SK-N-SH (cell line): Measurements from ENCODE around the gene HIF1AN. TPM values are rescaled to one million over a fixed set of nuclear protein-coding genes. Genes with fewer than 3 reads are reported as not detected.
"Not testable (repeated sequence)": the region's sequence is repeated elsewhere in the genome, so short reads cannot be mapped to it uniquely, and the experiment has no call there.

ENCODE experiments used
- CTCF ChIA-PET: fragments of 300-600, 350-600 bp; formaldehyde crosslinking; extraction: SDS; loops from one replicate; lab custom pipeline; 2021; lab: Yijun Ruan, JAX
- POLR2A ChIA-PET: fragments of 350-600 bp; sonication (Branson Sonifier 250); formaldehyde crosslinking; extraction: SDS; loops from one replicate; lab custom pipeline; 2020; ENCODE audit warnings: antibody characterized with exemption, inconsistent platforms; lab: Yijun Ruan, JAX
- DNase-seq: peaks from one replicate; pipeline ENCODE4 v3.0.0; 2012
- H2AFZ ChIP-seq: fragments of 200-600 bp; sonication (generic); 2 replicates; pipeline ENCODE4 v1.8.1; 2016; ENCODE audit warnings: antibody characterized with exemption, mild to moderate bottlenecking, low read depth
- H3F3A ChIP-seq: fragments of 200-600 bp; sonication (generic); replicated peaks from 2 replicates; pipeline ENCODE3; 2016; ENCODE audit warnings: antibody characterized with exemption, mild to moderate bottlenecking; ENCODE audit not compliant: insufficient read depth
- H3K27ac ChIP-seq, 2 experiments: fragments of 200-500 bp in 1 of 2; fragments of 200-600 bp in 1 of 2; sonication (Bioruptor generic) in 1 of 2; sonication (generic), shearing (Covaris generic) in 1 of 2; 2 replicates each; pipeline versions ENCODE4 v1.5.1 to v1.6.1; 2014 to 2016; ENCODE audit warnings: low read depth in 2 of 2, inconsistent platforms in 1 of 2, low read length in 1 of 2, mild to moderate bottlenecking in 1 of 2, mixed read lengths in 1 of 2
- H3K27me3 ChIP-seq: fragments of 200-600 bp; sonication (generic), shearing (Covaris generic); 2 replicates; pipeline ENCODE4 v1.6.1; 2016; ENCODE audit warnings: mixed run types; ENCODE audit not compliant: insufficient read depth
- H3K36me3 ChIP-seq, 2 experiments: fragments of 200-500 bp in 1 of 2; fragments of 200-600 bp in 1 of 2; sonication (Bioruptor generic) in 1 of 2; sonication (generic) in 1 of 2; replicated peaks in 1 of 2; 2 replicates each; pipeline versions ENCODE3 to v1.5.1; 2014 to 2016; ENCODE audit warnings: low read length in 1 of 2, mild to moderate bottlenecking in 1 of 2; ENCODE audit not compliant: insufficient read depth in 2 of 2, control insufficient read depth in 1 of 2
- H3K4me1 ChIP-seq, 2 experiments: fragments of 200-500 bp in 1 of 2; fragments of 200-600 bp in 1 of 2; sonication (Bioruptor generic) in 1 of 2; sonication (generic), shearing (Covaris generic) in 1 of 2; 2 replicates each; pipeline versions ENCODE4 v1.5.1 to v1.6.1; 2014 to 2016; ENCODE audit warnings: low read depth in 1 of 2, low read length in 1 of 2, mixed run types in 1 of 2; ENCODE audit not compliant: insufficient read depth in 2 of 2, control insufficient read depth in 1 of 2
- H3K4me2 ChIP-seq: fragments of 200-600 bp; sonication (generic), shearing (Covaris generic); 2 replicates; pipeline ENCODE4 v1.6.1; 2017; ENCODE audit warnings: mixed run types
- H3K4me3 ChIP-seq, 2 experiments: fragments of 200-500 bp in 1 of 2; fragments of 200-600 bp in 1 of 2; sonication (Bioruptor generic) in 1 of 2; sonication (generic), shearing (Covaris generic) in 1 of 2; 2 replicates each; pipeline versions ENCODE4 v1.5.1 to v1.8.1; 2014 to 2016; ENCODE audit warnings: low read depth in 2 of 2, inconsistent platforms in 1 of 2, low read length in 1 of 2, mild to moderate bottlenecking in 1 of 2, mixed read lengths in 1 of 2, moderate library complexity in 1 of 2
- H3K79me2 ChIP-seq: fragments of 200-600 bp; sonication (generic); 2 replicates; pipeline ENCODE4 v1.8.1; 2017; ENCODE audit warnings: mild to moderate bottlenecking; ENCODE audit not compliant: insufficient read depth
- H3K9ac ChIP-seq: fragments of 200-600 bp; sonication (generic); 2 replicates; pipeline ENCODE4 v1.6.1; 2017; ENCODE audit warnings: mixed run types
- H3K9me2 ChIP-seq: fragments of 200-600 bp; sonication (generic); 2 replicates; pipeline ENCODE4 v1.6.1; 2017; ENCODE audit warnings: mixed run types
- H3K9me3 ChIP-seq: fragments of 200-600 bp; sonication (generic); 2 replicates; pipeline ENCODE4 v1.6.1; 2017; ENCODE audit warnings: mixed run types, mild to moderate bottlenecking, moderate library complexity
- H4K20me1 ChIP-seq: fragments of 200-600 bp; sonication (generic); 2 replicates; pipeline ENCODE4 v1.6.1; 2017; ENCODE audit warnings: mild to moderate bottlenecking, mixed run types; ENCODE audit not compliant: insufficient read depth
- CHD2 ChIP-seq: fragments of 150-350 bp; IDR thresholded peaks from 2 replicates; pipeline ENCODE4 v1.6.1; 2018; ENCODE audit warnings: low read length; ENCODE audit not compliant: partially characterized antibody
- EZH2phosphoT487 ChIP-seq: fragments of 200-600 bp; sonication (generic); IDR thresholded peaks from 2 replicates; pipeline ENCODE4 v1.6.1; 2017; ENCODE audit warnings: low read depth, mixed run types, mild to moderate bottlenecking, antibody characterized with exemption, moderate library complexity, borderline replicate concordance
- FOSL2 ChIP-seq: IDR thresholded peaks from 2 replicates; pipeline ENCODE4 v1.4.0; 2012; ENCODE audit warnings: low read depth, mild to moderate bottlenecking, moderate library complexity, borderline replicate concordance
- NFIC ChIP-seq: IDR thresholded peaks from 2 replicates; pipeline ENCODE4 v1.4.0; 2012; ENCODE audit warnings: borderline replicate concordance
- NRF1 ChIP-seq: IDR thresholded peaks from 2 replicates; pipeline ENCODE4 v1.6.1; 2012; ENCODE audit warnings: low read depth, mild to moderate bottlenecking, low read length
- RFX5 ChIP-seq: IDR thresholded peaks from 2 replicates; pipeline ENCODE4 v1.6.1; 2012; ENCODE audit warnings: mild to moderate bottlenecking, improper control_type of control experiment, low read length
- SMC3 ChIP-seq: IDR thresholded peaks from 2 replicates; pipeline ENCODE4 v1.6.1; 2012; ENCODE audit warnings: low read depth, low read length, improper control_type of control experiment
- TAF1 ChIP-seq: IDR thresholded peaks from 2 replicates; pipeline ENCODE4 v1.6.1; 2012; ENCODE audit warnings: low read depth, mild to moderate bottlenecking, low read length, moderate library complexity, borderline replicate concordance
- TEAD4 ChIP-seq: IDR thresholded peaks from 2 replicates; pipeline ENCODE4 v1.4.0; 2012; ENCODE audit warnings: mild to moderate bottlenecking, borderline replicate concordance; ENCODE audit not compliant: insufficient read depth
- USF1 ChIP-seq: IDR thresholded peaks from 2 replicates; pipeline ENCODE4 v1.4.0; 2012; ENCODE audit warnings: low read depth, borderline replicate concordance
- ZBTB33 ChIP-seq: IDR thresholded peaks from 2 replicates; pipeline ENCODE4 v1.4.0; 2012; ENCODE audit warnings: low read depth, borderline replicate concordance
- WGBS: methylation state at CpG from one replicate; pipeline ENCODE4 v1.1.6; 2017; ENCODE audit warnings: low lambda C conversion rate; 5-methylcytosine and 5-hydroxymethylcytosine counted together
- polyA plus RNA-seq, 3 experiments: library from polyadenylated mRNA; depleted of rRNA; stranded (reverse); fragments of >200 nt; gene quantifications; 2 replicates each; pipeline ENCODE4 v1.2.3, GENCODE V29; 2012
- TF ChIP-seq, protein P1 (sequence below): IDR thresholded peaks from 2 replicates; pipeline ENCODE4 v1.6.1; 2012; ENCODE audit warnings: mild to moderate bottlenecking, low read depth, low read length, moderate library complexity
- TF ChIP-seq, protein P2 (sequence below): IDR thresholded peaks from 2 replicates; pipeline ENCODE4; 2012

HIF1AN gene
- polyA plus RNA-seq, 1 of the 3 experiments (the other 2 are of a cell fraction) = 8.1 TPM

DNA sequence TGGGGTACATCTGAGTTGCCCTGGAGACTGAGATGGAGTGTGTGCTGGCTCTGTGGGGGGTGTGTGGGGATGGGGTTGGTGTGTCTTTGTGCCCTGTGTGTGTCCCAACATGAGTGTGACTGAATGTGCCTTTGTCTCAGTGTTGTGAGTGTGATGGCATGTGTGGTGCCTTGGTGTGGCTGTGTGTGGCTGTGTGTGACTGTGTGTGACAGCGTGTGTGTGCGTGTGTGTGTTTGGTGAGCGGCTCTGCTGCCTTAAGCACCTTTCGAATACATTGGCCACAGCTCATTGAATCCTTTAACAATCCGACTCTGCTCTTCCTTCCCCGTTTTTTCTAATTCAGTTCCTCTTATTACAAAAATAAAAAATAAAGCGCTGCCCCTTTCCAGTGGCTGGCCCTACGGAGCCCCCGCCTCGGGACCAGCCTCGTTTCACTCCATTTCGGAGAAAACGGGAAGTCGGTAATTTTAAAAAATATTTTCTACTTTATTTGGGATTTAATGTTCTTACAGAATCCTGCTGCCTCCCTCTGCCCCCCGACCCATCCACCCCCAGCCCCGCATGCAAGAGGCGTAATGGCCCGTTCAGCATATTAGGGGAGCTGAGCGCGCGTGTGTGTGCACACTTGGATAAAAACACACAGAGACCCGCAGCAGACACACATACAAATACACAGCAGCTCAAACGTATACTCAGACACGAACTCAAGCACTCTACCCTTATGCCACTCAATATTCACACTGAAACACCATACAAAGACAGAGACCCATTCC lies 35.5 kb downstream of the HIF1AN start:
- peak; percentile 1 for DNase-seq
- Histone ChIP-seq H3K9me2 (no peaks in the 10 kb centered on the region), H3K4me2 (no peak overlapping the region), H4K20me1 (no peaks in the 10 kb centered on the region), H2AFZ (no peak overlapping the region), H3K9ac (no peak overlapping the region), H3K9me3 (no peaks in the 10 kb centered on the region), H3K4me1 (no peaks in the 10 kb centered on the region), H3F3A (no peaks in the 10 kb centered on the region), H3K27me3 (peaks cover 25% of the 10 kb centered on the region), H3K36me3 (no peaks in the 10 kb centered on the region), H3K4me3 (no peak overlapping the region), H3K79me2 (no peaks in the 10 kb centered on the region), H3K27ac (no peak overlapping the region)
- CTCF ChIA-PET = interaction anchor here (11.5 kb wide), 1 partner anchor 170 kb away, joined by 262 read pairs; the partner anchor contains the start of gene PAX2
- POLR2A ChIA-PET = no interaction called here
- WGBS = 77% methylated on average over 24 of the region's 24 CpGs
- no peak for TF ChIP-seq USF1
- TF ChIP-seq FOSL2 = no peak
- TF ChIP-seq CHD2 = no peak
- TF ChIP-seq NFIC = no peak
- no peak for TF ChIP-seq RFX5
- TF ChIP-seq NRF1 = no peak
- no peak for TF ChIP-seq SMC3
- TF ChIP-seq, protein P1, sequence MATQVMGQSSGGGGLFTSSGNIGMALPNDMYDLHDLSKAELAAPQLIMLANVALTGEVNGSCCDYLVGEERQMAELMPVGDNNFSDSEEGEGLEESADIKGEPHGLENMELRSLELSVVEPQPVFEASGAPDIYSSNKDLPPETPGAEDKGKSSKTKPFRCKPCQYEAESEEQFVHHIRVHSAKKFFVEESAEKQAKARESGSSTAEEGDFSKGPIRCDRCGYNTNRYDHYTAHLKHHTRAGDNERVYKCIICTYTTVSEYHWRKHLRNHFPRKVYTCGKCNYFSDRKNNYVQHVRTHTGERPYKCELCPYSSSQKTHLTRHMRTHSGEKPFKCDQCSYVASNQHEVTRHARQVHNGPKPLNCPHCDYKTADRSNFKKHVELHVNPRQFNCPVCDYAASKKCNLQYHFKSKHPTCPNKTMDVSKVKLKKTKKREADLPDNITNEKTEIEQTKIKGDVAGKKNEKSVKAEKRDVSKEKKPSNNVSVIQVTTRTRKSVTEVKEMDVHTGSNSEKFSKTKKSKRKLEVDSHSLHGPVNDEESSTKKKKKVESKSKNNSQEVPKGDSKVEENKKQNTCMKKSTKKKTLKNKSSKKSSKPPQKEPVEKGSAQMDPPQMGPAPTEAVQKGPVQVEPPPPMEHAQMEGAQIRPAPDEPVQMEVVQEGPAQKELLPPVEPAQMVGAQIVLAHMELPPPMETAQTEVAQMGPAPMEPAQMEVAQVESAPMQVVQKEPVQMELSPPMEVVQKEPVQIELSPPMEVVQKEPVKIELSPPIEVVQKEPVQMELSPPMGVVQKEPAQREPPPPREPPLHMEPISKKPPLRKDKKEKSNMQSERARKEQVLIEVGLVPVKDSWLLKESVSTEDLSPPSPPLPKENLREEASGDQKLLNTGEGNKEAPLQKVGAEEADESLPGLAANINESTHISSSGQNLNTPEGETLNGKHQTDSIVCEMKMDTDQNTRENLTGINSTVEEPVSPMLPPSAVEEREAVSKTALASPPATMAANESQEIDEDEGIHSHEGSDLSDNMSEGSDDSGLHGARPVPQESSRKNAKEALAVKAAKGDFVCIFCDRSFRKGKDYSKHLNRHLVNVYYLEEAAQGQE = no peak
- TF ChIP-seq, protein P2, sequence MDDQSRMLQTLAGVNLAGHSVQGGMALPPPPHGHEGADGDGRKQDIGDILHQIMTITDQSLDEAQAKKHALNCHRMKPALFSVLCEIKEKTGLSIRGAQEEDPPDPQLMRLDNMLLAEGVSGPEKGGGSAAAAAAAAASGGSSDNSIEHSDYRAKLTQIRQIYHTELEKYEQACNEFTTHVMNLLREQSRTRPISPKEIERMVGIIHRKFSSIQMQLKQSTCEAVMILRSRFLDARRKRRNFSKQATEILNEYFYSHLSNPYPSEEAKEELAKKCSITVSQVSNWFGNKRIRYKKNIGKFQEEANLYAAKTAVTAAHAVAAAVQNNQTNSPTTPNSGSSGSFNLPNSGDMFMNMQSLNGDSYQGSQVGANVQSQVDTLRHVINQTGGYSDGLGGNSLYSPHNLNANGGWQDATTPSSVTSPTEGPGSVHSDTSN = no peak
- TF ChIP-seq EZH2phosphoT487 = no peak
- TF ChIP-seq TEAD4 = no peak
- no peak for TF ChIP-seq ZBTB33
- TF ChIP-seq TAF1 = no peak

- H3K27ac ChIP-seq, H3K4me2 ChIP-seq, H3K4me3 ChIP-seq, H3K9me2 ChIP-seq, H3K36me3 ChIP-seq, H2AFZ ChIP-seq, H3F3A ChIP-seq, POLR2A ChIA-PET, H3K9ac ChIP-seq, H4K20me1 ChIP-seq, DNase-seq, H3K79me2 ChIP-seq, H3K4me1 ChIP-seq, H3K9me3 ChIP-seq: not testable (repeated sequence)
- CTCF ChIA-PET = interaction anchor here (1.3 to 2.6 kb wide), 2 partner anchors 11 to 12 kb away, joined by 4 to 19 read pairs; no protein-coding TSS in a partner anchor
- H3K27me3 ChIP-seq = peaks cover 53% of the 10 kb centered on the region
- WGBS = 44% methylated on average over 7 of the region's 7 CpGs
Measured at GRCh38 chr10:100575146-100575545, 39.4 kb downstream of the HIF1AN start.
